ENCODE measurements around the gene STUB1. TPM values are rescaled to one million over a fixed set of nuclear protein-coding genes. Genes with fewer than 3 reads are reported as not detected.

Gene STUB1
- total RNA-seq, 3 donors from 2014 or later, result 117 to 136 (median 127) TPM

GRCh38 chr16:667780-668518 is 12.3 kb upstream of the STUB1 start, which contains the start of gene RHOT2:
RHOT2 (plus strand) TSS chr16:668132; CDS start chr16:668200, 68 bp downstream.
- ATAC-seq (peak; percentile 96 to 97), DNase-seq (peak; percentile 88)
- Mint-ChIP-seq H3K36me3 (ENCODE audit: insufficient read depth) (peaks cover 5% of the 10 kb centered on the region), H3K27me3 (ENCODE audit: low read depth) (no peaks in the 10 kb centered on the region), H3K4me1 (ENCODE audit: low read depth) (peaks cover 7% of the 10 kb centered on the region), H3K9me3 (no peaks in the 10 kb centered on the region), H3K4me3 (peak within 1 kb of the TSS; percentile 80)

DNA sequence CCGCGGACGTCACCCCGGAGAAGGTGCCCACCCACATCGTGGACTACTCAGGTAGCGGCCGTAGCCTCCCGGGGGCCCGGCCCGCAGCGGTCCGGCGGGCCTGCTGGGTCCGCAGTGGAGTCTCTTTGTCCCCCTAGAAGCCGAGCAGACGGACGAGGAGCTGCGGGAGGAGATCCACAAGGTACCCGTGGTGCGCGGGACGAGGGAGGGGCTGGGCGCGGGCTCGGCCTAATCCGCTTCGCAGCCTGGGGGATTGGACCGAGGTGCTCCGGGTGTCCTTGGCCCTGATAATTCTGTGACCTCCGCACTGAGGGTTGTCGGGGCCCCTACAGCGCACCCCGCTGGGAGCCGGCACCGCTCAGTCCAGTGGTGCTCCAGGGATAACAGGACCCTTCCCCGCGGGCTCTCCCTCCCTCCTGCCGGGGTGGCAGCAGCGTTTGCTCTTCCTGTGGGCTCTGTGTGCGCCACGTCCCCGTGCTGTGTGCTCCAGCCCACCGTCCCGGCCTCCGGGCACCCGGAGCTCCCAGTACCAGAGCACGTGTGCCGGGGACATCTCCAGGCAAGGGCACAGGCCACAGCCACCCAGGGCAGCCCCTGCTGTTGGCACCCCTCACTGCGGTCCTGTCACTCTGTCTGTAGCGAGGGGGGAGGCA is 11.6 kb upstream of the STUB1 start:
- peaks cover 6% of the 10 kb centered on the region for H3K36me3 Mint-ChIP-seq (ENCODE audit: insufficient read depth)
- peak overlapping the region; percentile 80 for H3K4me3 Mint-ChIP-seq
- no peak for DNase-seq
- no peaks in the 10 kb centered on the region for H3K9me3 Mint-ChIP-seq
- ATAC-seq, result peak; percentile 7 to 12
- H3K27me3 Mint-ChIP-seq (ENCODE audit: low read depth), result no peaks in the 10 kb centered on the region
- H3K4me1 Mint-ChIP-seq (ENCODE audit: low read depth), result peaks cover 7% of the 10 kb centered on the region

DNA sequence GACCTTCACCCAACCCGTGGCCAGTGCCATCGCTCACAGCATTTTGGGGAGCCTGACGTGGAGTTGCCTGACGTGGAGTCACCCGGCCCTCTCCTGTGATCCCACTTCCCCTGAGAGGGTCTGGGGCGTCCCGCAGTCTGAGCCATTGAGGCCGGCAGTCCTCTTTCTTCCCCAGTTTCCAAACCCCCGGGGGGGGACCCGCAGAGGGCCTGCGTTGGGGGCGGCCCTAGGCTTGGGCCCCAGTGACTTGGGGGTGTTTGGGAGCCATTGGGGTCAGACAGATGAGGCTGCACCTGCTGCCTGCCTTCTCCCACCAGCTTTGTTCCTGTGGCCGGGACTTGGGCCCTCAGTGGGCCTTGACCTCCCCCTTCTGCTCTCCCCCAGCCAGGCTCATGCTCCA is 10.5 kb upstream of the STUB1 start:
- Mint-ChIP-seq H3K9me3 (no peaks in the 10 kb centered on the region), H3K4me3 (peak overlapping the region; percentile 80), H3K27me3 (ENCODE audit: low read depth) (peaks cover under 1% of the 10 kb centered on the region), H3K4me1 (ENCODE audit: low read depth) (peaks cover 7% of the 10 kb centered on the region), H3K36me3 (ENCODE audit: insufficient read depth) (peaks cover 6% of the 10 kb centered on the region)
- DNase-seq (no peak), ATAC-seq (no peak)

DNA sequence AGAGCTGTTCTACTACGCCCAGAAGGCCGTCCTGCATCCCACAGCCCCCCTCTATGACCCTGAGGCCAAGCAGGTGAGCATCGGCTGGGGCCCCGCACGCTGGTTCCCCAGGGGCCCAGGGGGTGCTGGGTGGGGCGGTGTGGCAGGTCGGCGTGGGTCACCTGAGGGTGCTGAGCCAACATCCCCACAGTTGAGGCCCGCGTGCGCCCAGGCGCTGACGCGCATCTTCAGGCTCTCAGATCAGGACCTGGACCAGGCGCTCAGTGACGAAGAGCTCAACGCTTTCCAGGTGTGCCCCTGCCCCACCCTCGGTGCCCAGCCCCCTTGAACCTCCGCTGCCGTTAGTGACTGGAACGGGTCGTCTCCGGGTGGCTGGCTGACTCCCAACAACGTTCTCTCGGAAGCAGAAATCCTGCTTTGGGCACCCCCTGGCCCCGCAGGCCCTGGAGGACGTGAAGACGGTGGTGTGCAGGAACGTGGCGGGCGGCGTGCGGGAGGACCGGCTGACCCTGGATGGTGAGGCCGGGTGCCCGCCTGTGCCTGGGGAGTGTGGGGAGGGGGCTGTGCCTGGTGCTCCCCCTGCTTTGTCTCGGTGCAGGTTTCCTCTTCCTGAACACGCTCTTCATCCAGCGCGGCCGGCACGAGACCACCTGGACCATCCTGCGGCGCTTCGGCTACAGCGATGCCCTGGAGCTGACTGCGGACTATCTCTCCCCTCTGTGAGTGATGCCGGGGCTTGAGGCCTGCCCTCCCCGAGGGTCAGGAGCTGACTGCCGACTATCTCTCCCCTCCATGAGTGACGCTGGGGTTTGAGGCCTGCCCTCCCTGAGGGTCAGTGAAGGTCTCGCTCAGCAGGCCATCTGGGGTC is 9.5 kb upstream of the STUB1 start:
- peaks cover 6% of the 10 kb centered on the region for H3K27me3 Mint-ChIP-seq (ENCODE audit: low read depth)
- no peaks in the 10 kb centered on the region for H3K9me3 Mint-ChIP-seq
- H3K36me3 Mint-ChIP-seq (ENCODE audit: insufficient read depth), result peaks cover 6% of the 10 kb centered on the region
- H3K4me1 Mint-ChIP-seq (ENCODE audit: low read depth), result peaks cover 11% of the 10 kb centered on the region
- DNase-seq (no peak), ATAC-seq (no peak)
- peak overlapping the region; percentile 42 for H3K4me3 Mint-ChIP-seq

GRCh38 chr16:671353-672131 is 8.7 kb upstream of the STUB1 start:
- no peak for DNase-seq
- Mint-ChIP-seq H3K4me1 (ENCODE audit: low read depth) (peaks cover 11% of the 10 kb centered on the region), H3K27me3 (ENCODE audit: low read depth) (peaks cover 6% of the 10 kb centered on the region), H3K4me3 (no peak overlapping the region), H3K9me3 (no peaks in the 10 kb centered on the region), H3K36me3 (ENCODE audit: insufficient read depth) (peaks cover 6% of the 10 kb centered on the region)
- ATAC-seq, result no peak

DNA sequence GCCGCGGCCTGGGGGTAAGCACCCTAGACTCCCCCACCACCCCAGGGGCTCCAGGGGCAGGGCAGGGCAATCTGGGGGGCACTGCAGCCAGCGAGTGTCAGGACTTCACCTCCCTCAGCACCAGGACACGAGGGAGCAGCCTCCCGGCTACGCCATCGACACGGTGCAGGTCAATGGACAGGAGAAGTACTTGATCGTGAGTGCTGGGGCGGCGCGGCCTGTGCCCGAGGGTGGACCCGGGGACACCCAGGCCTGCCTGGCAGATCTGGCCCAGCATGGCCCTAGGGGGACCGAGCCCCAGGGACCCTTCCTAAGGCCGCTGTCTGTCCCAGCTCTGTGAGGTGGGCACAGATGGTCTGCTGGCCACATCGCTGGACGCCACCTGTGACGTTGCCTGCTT is 7.8 kb upstream of the STUB1 start:
- DNase-seq, result no peak
- peaks cover 11% of the 10 kb centered on the region for H3K27me3 Mint-ChIP-seq (ENCODE audit: low read depth)
- H3K4me3 Mint-ChIP-seq, result no peak overlapping the region
- peaks cover 6% of the 10 kb centered on the region for H3K36me3 Mint-ChIP-seq (ENCODE audit: insufficient read depth)
- H3K4me1 Mint-ChIP-seq (ENCODE audit: low read depth), result peaks cover 11% of the 10 kb centered on the region
- ATAC-seq, result no peak
- no peaks in the 10 kb centered on the region for H3K9me3 Mint-ChIP-seq

- Mint-ChIP-seq H3K4me3 (no peak overlapping the region), H3K36me3 (ENCODE audit: insufficient read depth) (peaks cover 6% of the 10 kb centered on the region), H3K9me3 (no peaks in the 10 kb centered on the region), H3K27me3 (ENCODE audit: low read depth) (peaks cover 11% of the 10 kb centered on the region), H3K4me1 (ENCODE audit: low read depth) (peaks cover 7% of the 10 kb centered on the region)
- no peak for DNase-seq
- no peak for ATAC-seq
Measured at GRCh38 chr16:672851-673250, 7.4 kb upstream of the STUB1 start.

- DNase-seq (no peak), ATAC-seq (no peak)
- H3K9me3 Mint-ChIP-seq, result no peaks in the 10 kb centered on the region
- peaks cover 7% of the 10 kb centered on the region for H3K4me1 Mint-ChIP-seq (ENCODE audit: low read depth)
- no peak overlapping the region for H3K4me3 Mint-ChIP-seq
- H3K36me3 Mint-ChIP-seq (ENCODE audit: insufficient read depth), result peaks cover 6% of the 10 kb centered on the region
- peaks cover 11% of the 10 kb centered on the region for H3K27me3 Mint-ChIP-seq (ENCODE audit: low read depth)
Measured at GRCh38 chr16:673399-673991, 6.7 kb upstream of the STUB1 start.

- ATAC-seq, result no peak
- Mint-ChIP-seq H3K9me3 (no peaks in the 10 kb centered on the region), H3K4me1 (ENCODE audit: low read depth) (peaks cover 6% of the 10 kb centered on the region), H3K4me3 (no peak overlapping the region), H3K27me3 (ENCODE audit: low read depth) (peaks cover 11% of the 10 kb centered on the region), H3K36me3 (ENCODE audit: insufficient read depth) (peaks cover 6% of the 10 kb centered on the region)
- DNase-seq, result no peak
Measured at GRCh38 chr16:674214-674881, 5.9 kb upstream of the STUB1 start.

- DNase-seq (no peak), ATAC-seq (no peak)
- Mint-ChIP-seq H3K4me3 (peak within 1 kb of the TSS; percentile 16), H3K4me1 (ENCODE audit: low read depth) (peaks cover 8% of the 10 kb centered on the region), H3K27me3 (ENCODE audit: low read depth) (peaks cover 11% of the 10 kb centered on the region), H3K9me3 (no peaks in the 10 kb centered on the region), H3K36me3 (ENCODE audit: insufficient read depth) (peaks cover 3% of the 10 kb centered on the region)
Measured at GRCh38 chr16:674968-675883, 5.0 kb upstream of the STUB1 start, which contains the start of gene RHBDL1. RHBDL1 (plus strand) TSS chr16:675671; CDS start chr16:675791, 120 bp downstream.

DNA sequence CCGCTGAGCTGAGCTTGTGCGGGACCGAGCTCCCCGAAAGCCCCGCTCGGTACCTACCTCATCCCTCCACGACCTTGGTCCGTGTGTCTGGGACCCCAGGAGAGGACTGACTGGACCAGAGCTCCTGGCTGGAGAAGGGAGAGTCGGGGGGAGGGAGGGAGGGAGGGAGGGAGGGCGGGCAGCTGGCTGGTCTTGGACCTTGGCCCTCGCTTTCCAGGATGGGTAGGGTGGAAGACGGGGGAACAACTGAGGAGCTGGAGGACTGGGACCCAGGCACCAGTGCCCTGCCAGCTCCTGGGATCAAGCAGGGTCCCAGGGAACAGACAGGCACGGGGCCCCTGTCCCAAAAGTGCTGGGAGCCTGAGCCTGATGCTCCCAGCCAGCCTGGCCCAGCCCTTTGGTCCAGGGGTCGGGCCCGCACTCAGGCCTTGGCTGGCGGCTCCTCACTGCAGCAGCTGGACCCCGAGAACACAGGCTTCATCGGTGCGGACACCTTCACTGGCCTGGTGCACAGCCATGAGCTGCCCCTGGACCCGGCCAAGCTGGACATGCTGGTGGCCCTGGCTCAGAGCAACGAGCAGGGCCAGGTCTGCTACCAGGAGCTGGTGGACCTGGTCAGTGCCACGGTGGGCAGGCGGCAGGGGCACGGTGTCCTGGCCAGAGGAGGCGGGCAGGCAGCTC is 4.2 kb upstream of the STUB1 start:
- no peaks in the 10 kb centered on the region for H3K9me3 Mint-ChIP-seq

DNA sequence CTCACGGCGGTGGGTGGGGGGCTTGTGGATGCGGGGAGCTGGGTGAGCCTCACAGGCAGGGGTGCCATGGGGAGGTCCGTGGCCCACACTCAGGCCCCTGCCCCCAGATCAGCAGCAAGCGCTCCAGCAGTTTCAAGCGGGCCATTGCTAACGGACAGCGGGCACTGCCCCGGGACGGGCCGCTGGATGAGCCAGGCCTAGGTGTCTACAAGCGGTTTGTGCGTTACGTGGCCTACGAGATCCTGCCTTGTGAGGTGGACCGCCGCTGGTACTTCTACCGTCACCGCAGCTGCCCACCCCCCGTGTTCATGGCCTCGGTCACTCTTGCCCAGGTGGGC is 3.7 kb upstream of the STUB1 start:
- Mint-ChIP-seq H3K27me3 (ENCODE audit: low read depth) (peaks cover 11% of the 10 kb centered on the region), H3K36me3 (ENCODE audit: insufficient read depth) (peaks cover 6% of the 10 kb centered on the region), H3K4me3 (no peak overlapping the region), H3K4me1 (ENCODE audit: low read depth) (peaks cover 15% of the 10 kb centered on the region), H3K9me3 (no peaks in the 10 kb centered on the region)
- ATAC-seq (no peak), DNase-seq (no peak)

More for the DNA sequence above, 4.2 kb upstream of the STUB1 start:
- H3K4me3 Mint-ChIP-seq, result no peak overlapping the region
- peaks cover 11% of the 10 kb centered on the region for H3K27me3 Mint-ChIP-seq (ENCODE audit: low read depth)
- ATAC-seq (no peak), DNase-seq (no peak)
- H3K4me1 Mint-ChIP-seq (ENCODE audit: low read depth), result peaks cover 10% of the 10 kb centered on the region
- H3K36me3 Mint-ChIP-seq (ENCODE audit: insufficient read depth), result peaks cover 5% of the 10 kb centered on the region
